ENCODE data around the gene CRK. TPM values are rescaled to one million over a fixed set of nuclear protein-coding genes. Genes with fewer than 3 reads are reported as not detected.

CRK gene
- total RNA-seq, 1 experiment from 2014 or later = 57.9 TPM

- Histone ChIP-seq H3K9me2 (ENCODE audit: insufficient read depth) (no peaks in the 10 kb centered on the region), H3F3A (ENCODE audit: insufficient read depth, low read depth) (peaks cover 17% of the 10 kb centered on the region; the same call in 1 of the 2 replicates), H3K4me1 (replicated peaks; ENCODE audit: insufficient read depth) (no peaks in the 10 kb centered on the region), H3K9me3 (ENCODE audit: insufficient read depth, low read depth) (no peaks in the 10 kb centered on the region), H3K79me2 (ENCODE audit: low read depth) (no peaks in the 10 kb centered on the region), H4K20me1 (ENCODE audit: insufficient read depth) (no peaks in the 10 kb centered on the region), H2AFZ (no peak overlapping the region), H3K4me3 (no peak overlapping the region), H3K27me3 (ENCODE audit: insufficient read depth, low read depth) (no peaks in the 10 kb centered on the region), H3K27ac (no peak overlapping the region), H3K4me2 (no peak overlapping the region), H3K36me3 (ENCODE audit: low read depth) (peaks cover 12% of the 10 kb centered on the region)
- ChIA-PET CTCF (no interaction called here), POLR2A (ENCODE audit: unreplicated experiment) (no interaction called here)
- TF ChIP-seq EZH2 (IDR thresholded peaks at IDR 0.05; ENCODE audit: low read depth) = no peak
- TF ChIP-seq CTCF (conservative IDR thresholded peaks at IDR 0.05) = no peak
- intact Hi-C loops (cut with micrococcal nuclease; ENCODE audit: unreplicated experiment) = no loop called here
- no TSS peak for BruUV-seq (replicated peaks)
- DNase-seq = no peak
Measured at GRCh38 chr17:1467898-1468492, 12.0 kb upstream of the CRK start.

GRCh38 chr17:1467258-1467657 lies 11.2 kb upstream of the CRK start:
- H3F3A ChIP-seq (ENCODE audit: insufficient read depth, low read depth) = peaks cover 23% of the 10 kb centered on the region; the same call in 1 of the 2 replicates
- TF ChIP-seq EZH2 (IDR thresholded peaks at IDR 0.05; ENCODE audit: low read depth) = no peak
- TF ChIP-seq CTCF (conservative IDR thresholded peaks at IDR 0.05) = no peak
- no peaks in the 10 kb centered on the region for H4K20me1 ChIP-seq (ENCODE audit: insufficient read depth)
- no peak overlapping the region for H3K4me2 ChIP-seq
- H3K9me2 ChIP-seq (ENCODE audit: insufficient read depth) = no peaks in the 10 kb centered on the region
- no peaks in the 10 kb centered on the region for H3K27me3 ChIP-seq (ENCODE audit: insufficient read depth, low read depth)
- H3K4me1 ChIP-seq (replicated peaks; ENCODE audit: insufficient read depth) = no peaks in the 10 kb centered on the region
- no peak for DNase-seq
- CTCF ChIA-PET = no interaction called here
- POLR2A ChIA-PET (ENCODE audit: unreplicated experiment) = no interaction called here
- no peaks in the 10 kb centered on the region for H3K9me3 ChIP-seq (ENCODE audit: insufficient read depth, low read depth)
- no TSS peak for BruUV-seq (replicated peaks)
- intact Hi-C loops (cut with micrococcal nuclease; ENCODE audit: unreplicated experiment) = no loop called here
- H3K79me2 ChIP-seq (ENCODE audit: low read depth) = no peaks in the 10 kb centered on the region
- H3K27ac ChIP-seq = no peak overlapping the region
- H2AFZ ChIP-seq = no peak overlapping the region
- H3K4me3 ChIP-seq = no peak overlapping the region
- peaks cover 12% of the 10 kb centered on the region for H3K36me3 ChIP-seq (ENCODE audit: low read depth)

- no peaks in the 10 kb centered on the region for H4K20me1 ChIP-seq (ENCODE audit: insufficient read depth)
- no peak overlapping the region for H3K27ac ChIP-seq
- peaks cover 12% of the 10 kb centered on the region for H3K36me3 ChIP-seq (ENCODE audit: low read depth)
- H3K9me3 ChIP-seq (ENCODE audit: insufficient read depth, low read depth) = no peaks in the 10 kb centered on the region
- CTCF ChIA-PET = no interaction called here
- TF ChIP-seq CTCF (conservative IDR thresholded peaks at IDR 0.05) (no peak), EZH2 (IDR thresholded peaks at IDR 0.05; ENCODE audit: low read depth) (no peak)
- DNase-seq = no peak
- no TSS peak for BruUV-seq (replicated peaks)
- peaks cover 42% of the 10 kb centered on the region; the same call in 1 of the 2 replicates for H3F3A ChIP-seq (ENCODE audit: insufficient read depth, low read depth)
- no peak overlapping the region for H2AFZ ChIP-seq
- POLR2A ChIA-PET (ENCODE audit: unreplicated experiment) = no interaction called here
- H3K4me2 ChIP-seq = no peak overlapping the region
- intact Hi-C loops (cut with micrococcal nuclease; ENCODE audit: unreplicated experiment) = no loop called here
- H3K4me1 ChIP-seq (replicated peaks; ENCODE audit: insufficient read depth) = peaks cover 13% of the 10 kb centered on the region
- no peaks in the 10 kb centered on the region for H3K79me2 ChIP-seq (ENCODE audit: low read depth)
- H3K27me3 ChIP-seq (ENCODE audit: insufficient read depth, low read depth) = no peaks in the 10 kb centered on the region
- no peaks in the 10 kb centered on the region for H3K9me2 ChIP-seq (ENCODE audit: insufficient read depth)
- H3K4me3 ChIP-seq = no peak overlapping the region
Measured at GRCh38 chr17:1464186-1464585, 8.2 kb upstream of the CRK start.
